HEK293 (cell line): ENCODE measurements around the gene ICAM4.

Experiments used
- GLI4 ChIP-seq: fragments of 450-650 bp; formaldehyde crosslinking; IDR thresholded peaks from 2 replicates; pipeline ENCODE4 v1.5.1; 2016; ENCODE audit warnings: missing biosample characterization, missing genetic modification characterization
- OSR2 ChIP-seq: fragments of 450-650 bp; formaldehyde crosslinking; IDR thresholded peaks from 2 replicates; pipeline ENCODE4 v1.5.1; 2016; ENCODE audit warnings: missing biosample characterization, missing genetic modification characterization
- ZNF670 ChIP-seq: fragments of 450-650 bp; formaldehyde crosslinking; IDR thresholded peaks from 2 replicates; pipeline ENCODE4 v1.5.1; 2016; ENCODE audit warnings: missing biosample characterization, missing genetic modification characterization, low read depth

DNA sequence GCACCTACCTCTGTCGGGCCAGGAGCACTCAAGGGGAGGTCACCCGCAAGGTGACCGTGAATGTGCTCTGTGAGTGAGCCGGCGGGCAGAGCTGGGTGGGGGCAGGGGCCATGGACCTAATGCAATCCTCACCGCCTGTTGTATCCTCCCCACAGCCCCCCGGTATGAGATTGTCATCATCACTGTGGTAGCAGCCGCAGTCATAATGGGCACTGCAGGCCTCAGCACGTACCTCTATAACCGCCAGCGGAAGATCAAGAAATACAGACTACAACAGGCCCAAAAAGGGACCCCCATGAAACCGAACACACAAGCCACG is 1.8 kb upstream of the ICAM4 start:
- TF ChIP-seq GLI4 (no peak), ZNF670 (tag by site-specific recombination) (no peak), OSR2 (no peak)
